GM23338 (cell line): ENCODE data around the gene BANF1. TPM values are rescaled to one million over a fixed set of nuclear protein-coding genes. Genes with fewer than 3 reads are reported as not detected.
A peak's percentile ranks its signal among the peaks of the same experiment; 100 is the strongest.

Source experiments
- ATAC-seq: fragments of 200-7000 bp; cut with Tn5 transposase; 3 replicates; pipeline ENCODE4 v1.9.1; 2020
- DNase-seq: peaks from one replicate; pipeline ENCODE4 v3.0.0-alpha.2; 2015; ENCODE audit warnings: low spot score
- H2AFZ ChIP-seq: fragments of 200-600 bp; sonication (generic); 2 replicates; pipeline ENCODE4 v1.8.0; 2016; ENCODE audit warnings: antibody characterized with exemption, mild to moderate bottlenecking, moderate library complexity
- H3F3A ChIP-seq: fragments of 200-600 bp; sonication (generic); replicated peaks from 2 replicates; pipeline ENCODE4 v1.8.0; 2017; ENCODE audit warnings: antibody characterized with exemption, mixed run types, low read depth
- H3K27ac ChIP-seq: fragments of 200-600 bp; sonication (generic); 2 replicates; pipeline ENCODE4 v1.6.1; 2016; ENCODE audit warnings: low read depth
- H3K27me3 ChIP-seq: fragments of 200-600 bp; sonication (generic); 2 replicates; pipeline ENCODE4 v1.8.0; 2016; ENCODE audit warnings: mild to moderate bottlenecking, mixed run types, moderate library complexity; ENCODE audit not compliant: insufficient read depth
- H3K36me3 ChIP-seq: fragments of 200-600 bp; sonication (generic); 2 replicates; pipeline ENCODE4 v1.8.0; 2016; ENCODE audit warnings: mild to moderate bottlenecking; ENCODE audit not compliant: insufficient read depth
- H3K4me1 ChIP-seq: fragments of 200-600 bp; sonication (generic); 2 replicates; pipeline ENCODE4 v1.8.0; 2016; ENCODE audit warnings: mild to moderate bottlenecking, moderate library complexity; ENCODE audit not compliant: insufficient read depth
- H3K4me2 ChIP-seq: fragments of 200-600 bp; sonication (generic); 2 replicates; pipeline ENCODE4 v1.7.1; 2017; ENCODE audit warnings: mixed run types
- H3K4me3 ChIP-seq: fragments of 200-600 bp; sonication (generic); 2 replicates; pipeline ENCODE4 v1.6.1; 2016; ENCODE audit warnings: mixed run types
- H3K79me2 ChIP-seq: fragments of 200-600 bp; sonication (generic); replicated peaks from 2 replicates; pipeline ENCODE4 v1.8.0; 2017; ENCODE audit warnings: mild to moderate bottlenecking; ENCODE audit not compliant: insufficient read depth
- H3K9me2 ChIP-seq: fragments of 200-600 bp; sonication (generic); 2 replicates; pipeline ENCODE4 v1.8.0; 2017; ENCODE audit not compliant: insufficient read depth
- H4K20me1 ChIP-seq: fragments of 200-600 bp; sonication (generic); replicated peaks from 2 replicates; pipeline ENCODE4 v1.8.0; 2017; ENCODE audit warnings: mild to moderate bottlenecking; ENCODE audit not compliant: insufficient read depth
- H3K27ac Mint-ChIP-seq: 2 replicates; pipeline ENCODE4 v1.8.0; 2020; ENCODE audit warnings: inconsistent platforms, mild to moderate bottlenecking, moderate library complexity, mixed read lengths
- H3K27me3 Mint-ChIP-seq: 3 replicates; pipeline ENCODE4 v1.8.0; 2022; ENCODE audit warnings: low read depth, mild to moderate bottlenecking, moderate library complexity, mixed read lengths, inconsistent platforms; ENCODE audit not compliant: insufficient read depth, poor library complexity
- H3K36me3 Mint-ChIP-seq: 3 replicates; pipeline ENCODE4 v1.8.0; 2021; ENCODE audit warnings: low read depth, mild to moderate bottlenecking, inconsistent platforms, moderate library complexity, mixed read lengths
- H3K4me1 Mint-ChIP-seq: 3 replicates; pipeline ENCODE4 v1.8.0; 2020; ENCODE audit warnings: mild to moderate bottlenecking, inconsistent platforms, mixed read lengths
- H3K4me3 Mint-ChIP-seq: 3 replicates; pipeline ENCODE4 v1.8.0; 2021; ENCODE audit warnings: moderate library complexity, mild to moderate bottlenecking, inconsistent platforms, mixed read lengths
- H3K9me3 Mint-ChIP-seq: 3 replicates; pipeline ENCODE4 v1.8.0; 2020; ENCODE audit warnings: moderate library complexity, mild to moderate bottlenecking, inconsistent platforms, mixed read lengths
- CREB1 ChIP-seq: fragments of 250-450 bp; sonication (Bioruptor Pico); IDR thresholded peaks from 2 replicates; pipeline ENCODE4 v1.5.0; 2020; ENCODE audit warnings: low read depth, mild to moderate bottlenecking, moderate library complexity
- ETS1 ChIP-seq: IDR thresholded peaks from 2 replicates; pipeline ENCODE4 v1.6.1; 2016; ENCODE audit warnings: antibody characterized with exemption
- EZH2 ChIP-seq: fragments of 200-600 bp; sonication (generic); IDR thresholded peaks from one replicate; pipeline ENCODE4 v1.8.0; 2017; ENCODE audit warnings: antibody characterized with exemption, mild to moderate bottlenecking, low read depth; ENCODE audit not compliant: unreplicated experiment
- EZH2phosphoT487 ChIP-seq: fragments of 200-600 bp; sonication (generic); IDR thresholded peaks from one replicate; pipeline ENCODE4 v1.8.1; 2018; ENCODE audit warnings: antibody characterized with exemption; ENCODE audit not compliant: unreplicated experiment
- JUNB ChIP-seq: IDR thresholded peaks from one replicate; pipeline ENCODE4 v1.6.1; 2016; ENCODE audit warnings: antibody characterized with exemption; ENCODE audit not compliant: unreplicated experiment
- NANOG ChIP-seq: IDR thresholded peaks from 2 replicates; pipeline ENCODE4 v1.6.1; 2016; ENCODE audit warnings: antibody characterized with exemption, borderline replicate concordance
- POLR2AphosphoS5 ChIP-seq: IDR thresholded peaks from 2 replicates; pipeline ENCODE4 v1.6.1; 2016; ENCODE audit warnings: antibody characterized with exemption, low read depth
- REST ChIP-seq: IDR thresholded peaks from one replicate; pipeline ENCODE4 v1.6.1; 2018; ENCODE audit warnings: antibody characterized with exemption; ENCODE audit not compliant: unreplicated experiment
- STAT1 ChIP-seq: IDR thresholded peaks from one replicate; pipeline ENCODE4 v1.6.1; 2016; ENCODE audit warnings: antibody characterized with exemption; ENCODE audit not compliant: unreplicated experiment
- ZNF114 ChIP-seq: fragments of 250-450 bp; sonication (Bioruptor Pico); IDR thresholded peaks from 2 replicates; pipeline ENCODE4 v1.5.0; 2020; ENCODE audit warnings: mild to moderate bottlenecking, moderate library complexity
- ZNF331 ChIP-seq: fragments of 250-450 bp; sonication (Bioruptor Pico); IDR thresholded peaks from 2 replicates; pipeline ENCODE4 v1.5.0; 2020; ENCODE audit warnings: low read depth, mild to moderate bottlenecking, moderate library complexity
- polyA plus RNA-seq: library from polyadenylated mRNA; unstranded; fragments of >200 nt; fragmentation: Nextera tagmentation; extraction: Ambion mirVana; gene quantifications from 2 replicates; pipeline ENCODE4 v1.2.1, GENCODE V29; 2016
- total RNA-seq: library from RNA; depleted of rRNA; stranded (reverse); fragments of >200 nt; shearing (Covaris generic); gene quantifications from 2 replicates; pipeline ENCODE4 v1.2.3, GENCODE V29; 2014
- TF ChIP-seq, protein P1 (sequence below): fragments of 250-450 bp; sonication (Bioruptor Pico); IDR thresholded peaks from 2 replicates; pipeline ENCODE4 v1.5.0; 2020; ENCODE audit warnings: mild to moderate bottlenecking, moderate library complexity
- TF ChIP-seq, protein P2 (sequence below), 2 experiments: fragments of 200-600 bp in 1 of 2; sonication (generic) in 1 of 2; conservative IDR thresholded peaks; 2 replicates each; pipeline versions ENCODE4 v1.5.1 to v1.6.1; 2016 to 2017; ENCODE audit warnings: antibody characterized with exemption in 2 of 2, low read depth in 2 of 2, mild to moderate bottlenecking in 2 of 2, moderate library complexity in 1 of 2

Gene BANF1
- total and polyA plus RNA-seq, 2 experiments from 2014 or later, result 58.2 to 765 TPM

- Mint-ChIP-seq H3K9me3 (no peaks in the 10 kb centered on the region; the same call in 2 of the 3 replicates), H3K4me1 (peaks cover 34% of the 10 kb centered on the region), H3K36me3 (peaks cover 24% of the 10 kb centered on the region), H3K4me3 (peak overlapping the region; percentile 44; the same call in 2 of the 3 replicates), H3K27me3 (peaks cover 6% of the 10 kb centered on the region), H3K27ac (peak overlapping the region; percentile 76; the same call in 1 of the 2 replicates)
- H3K27ac ChIP-seq, result no peak overlapping the region
- TF ChIP-seq ZNF114 (CRISPR knock-in tag) (no peak), CREB1 (CRISPR knock-in tag) (0 out of 2 replicates have a peak, but pooled peaks have one; percentile 25), POLR2AphosphoS5 (no peak), JUNB (no peak), EZH2phosphoT487 (no peak), ETS1 (no peak), NANOG (no peak), STAT1 (no peak), EZH2 (no peak), ZNF331 (no peak), REST (no peak)
- TF ChIP-seq, protein P1, sequence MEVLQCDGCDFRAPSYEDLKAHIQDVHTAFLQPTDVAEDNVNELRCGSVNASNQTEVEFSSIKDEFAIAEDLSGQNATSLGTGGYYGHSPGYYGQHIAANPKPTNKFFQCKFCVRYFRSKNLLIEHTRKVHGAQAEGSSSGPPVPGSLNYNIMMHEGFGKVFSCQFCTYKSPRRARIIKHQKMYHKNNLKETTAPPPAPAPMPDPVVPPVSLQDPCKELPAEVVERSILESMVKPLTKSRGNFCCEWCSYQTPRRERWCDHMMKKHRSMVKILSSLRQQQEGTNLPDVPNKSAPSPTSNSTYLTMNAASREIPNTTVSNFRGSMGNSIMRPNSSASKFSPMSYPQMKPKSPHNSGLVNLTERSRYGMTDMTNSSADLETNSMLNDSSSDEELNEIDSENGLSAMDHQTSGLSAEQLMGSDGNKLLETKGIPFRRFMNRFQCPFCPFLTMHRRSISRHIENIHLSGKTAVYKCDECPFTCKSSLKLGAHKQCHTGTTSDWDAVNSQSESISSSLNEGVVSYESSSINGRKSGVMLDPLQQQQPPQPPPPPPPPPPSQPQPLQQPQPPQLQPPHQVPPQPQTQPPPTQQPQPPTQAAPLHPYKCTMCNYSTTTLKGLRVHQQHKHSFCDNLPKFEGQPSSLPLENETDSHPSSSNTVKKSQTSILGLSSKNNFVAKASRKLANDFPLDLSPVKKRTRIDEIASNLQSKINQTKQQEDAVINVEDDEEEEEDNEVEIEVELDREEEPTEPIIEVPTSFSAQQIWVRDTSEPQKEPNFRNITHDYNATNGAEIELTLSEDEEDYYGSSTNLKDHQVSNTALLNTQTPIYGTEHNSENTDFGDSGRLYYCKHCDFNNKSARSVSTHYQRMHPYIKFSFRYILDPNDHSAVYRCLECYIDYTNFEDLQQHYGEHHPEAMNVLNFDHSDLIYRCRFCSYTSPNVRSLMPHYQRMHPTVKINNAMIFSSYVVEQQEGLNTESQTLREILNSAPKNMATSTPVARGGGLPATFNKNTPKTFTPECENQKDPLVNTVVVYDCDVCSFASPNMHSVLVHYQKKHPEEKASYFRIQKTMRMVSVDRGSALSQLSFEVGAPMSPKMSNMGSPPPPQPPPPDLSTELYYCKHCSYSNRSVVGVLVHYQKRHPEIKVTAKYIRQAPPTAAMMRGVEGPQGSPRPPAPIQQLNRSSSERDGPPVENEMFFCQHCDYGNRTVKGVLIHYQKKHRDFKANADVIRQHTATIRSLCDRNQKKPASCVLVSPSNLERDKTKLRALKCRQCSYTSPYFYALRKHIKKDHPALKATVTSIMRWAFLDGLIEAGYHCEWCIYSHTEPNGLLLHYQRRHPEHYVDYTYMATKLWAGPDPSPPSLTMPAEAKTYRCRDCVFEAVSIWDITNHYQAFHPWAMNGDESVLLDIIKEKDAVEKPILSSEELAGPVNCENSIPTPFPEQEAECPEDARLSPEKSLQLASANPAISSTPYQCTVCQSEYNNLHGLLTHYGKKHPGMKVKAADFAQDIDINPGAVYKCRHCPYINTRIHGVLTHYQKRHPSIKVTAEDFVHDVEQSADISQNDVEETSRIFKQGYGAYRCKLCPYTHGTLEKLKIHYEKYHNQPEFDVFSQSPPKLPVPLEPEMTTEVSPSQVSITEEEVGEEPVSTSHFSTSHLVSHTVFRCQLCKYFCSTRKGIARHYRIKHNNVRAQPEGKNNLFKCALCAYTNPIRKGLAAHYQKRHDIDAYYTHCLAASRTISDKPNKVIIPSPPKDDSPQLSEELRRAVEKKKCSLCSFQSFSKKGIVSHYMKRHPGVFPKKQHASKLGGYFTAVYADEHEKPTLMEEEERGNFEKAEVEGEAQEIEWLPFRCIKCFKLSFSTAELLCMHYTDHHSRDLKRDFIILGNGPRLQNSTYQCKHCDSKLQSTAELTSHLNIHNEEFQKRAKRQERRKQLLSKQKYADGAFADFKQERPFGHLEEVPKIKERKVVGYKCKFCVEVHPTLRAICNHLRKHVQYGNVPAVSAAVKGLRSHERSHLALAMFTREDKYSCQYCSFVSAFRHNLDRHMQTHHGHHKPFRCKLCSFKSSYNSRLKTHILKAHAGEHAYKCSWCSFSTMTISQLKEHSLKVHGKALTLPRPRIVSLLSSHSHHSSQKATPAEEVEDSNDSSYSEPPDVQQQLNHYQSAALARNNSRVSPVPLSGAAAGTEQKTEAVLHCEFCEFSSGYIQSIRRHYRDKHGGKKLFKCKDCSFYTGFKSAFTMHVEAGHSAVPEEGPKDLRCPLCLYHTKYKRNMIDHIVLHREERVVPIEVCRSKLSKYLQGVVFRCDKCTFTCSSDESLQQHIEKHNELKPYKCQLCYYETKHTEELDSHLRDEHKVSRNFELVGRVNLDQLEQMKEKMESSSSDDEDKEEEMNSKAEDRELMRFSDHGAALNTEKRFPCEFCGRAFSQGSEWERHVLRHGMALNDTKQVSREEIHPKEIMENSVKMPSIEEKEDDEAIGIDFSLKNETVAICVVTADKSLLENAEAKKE (CRISPR knock-in tag), result no peak
- TF ChIP-seq, protein P2, sequence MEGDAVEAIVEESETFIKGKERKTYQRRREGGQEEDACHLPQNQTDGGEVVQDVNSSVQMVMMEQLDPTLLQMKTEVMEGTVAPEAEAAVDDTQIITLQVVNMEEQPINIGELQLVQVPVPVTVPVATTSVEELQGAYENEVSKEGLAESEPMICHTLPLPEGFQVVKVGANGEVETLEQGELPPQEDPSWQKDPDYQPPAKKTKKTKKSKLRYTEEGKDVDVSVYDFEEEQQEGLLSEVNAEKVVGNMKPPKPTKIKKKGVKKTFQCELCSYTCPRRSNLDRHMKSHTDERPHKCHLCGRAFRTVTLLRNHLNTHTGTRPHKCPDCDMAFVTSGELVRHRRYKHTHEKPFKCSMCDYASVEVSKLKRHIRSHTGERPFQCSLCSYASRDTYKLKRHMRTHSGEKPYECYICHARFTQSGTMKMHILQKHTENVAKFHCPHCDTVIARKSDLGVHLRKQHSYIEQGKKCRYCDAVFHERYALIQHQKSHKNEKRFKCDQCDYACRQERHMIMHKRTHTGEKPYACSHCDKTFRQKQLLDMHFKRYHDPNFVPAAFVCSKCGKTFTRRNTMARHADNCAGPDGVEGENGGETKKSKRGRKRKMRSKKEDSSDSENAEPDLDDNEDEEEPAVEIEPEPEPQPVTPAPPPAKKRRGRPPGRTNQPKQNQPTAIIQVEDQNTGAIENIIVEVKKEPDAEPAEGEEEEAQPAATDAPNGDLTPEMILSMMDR (conservative IDR thresholded peaks at IDR 0.05; ENCODE audit: low read depth in 2 of 2), result peak; percentile 84 to 91
- H3K4me3 ChIP-seq, result no peak overlapping the region
- 0 out of 2 replicates have a peak overlapping the region, but pooled peaks have one; percentile 60 for H3K4me2 ChIP-seq
- no peaks in the 10 kb centered on the region; the same call in none of the 2 replicates for H4K20me1 ChIP-seq
- H3F3A ChIP-seq, result peaks cover 12% of the 10 kb centered on the region; the same call in 1 of the 2 replicates
- H2AFZ ChIP-seq, result no peak overlapping the region
- H3K4me1 ChIP-seq, result peaks cover 7% of the 10 kb centered on the region; the same call in 1 of the 2 replicates
- H3K36me3 ChIP-seq, result no peaks in the 10 kb centered on the region
- no peaks in the 10 kb centered on the region for H3K27me3 ChIP-seq
- DNase-seq (peak; percentile 95), ATAC-seq (peak; percentile 75)
- H3K9me2 ChIP-seq, result no peaks in the 10 kb centered on the region
- H3K79me2 ChIP-seq, result 0 out of 2 replicates have a peak, but pooled peaks cover 4% of the 10 kb centered on the region
These were observed 42.9 kb downstream of the BANF1 start for GRCh38 chr11:66045177-66045639.
